Stimulated activated CD4-positive, alpha-beta T cell treated with anti-CD3 and anti-CD28 coated beads, Interleukin-2, amount 100 ng/mL, for 48 hours (primary cell): ENCODE results near the gene HACD2.
"Not testable (repeated sequence)": the region's sequence is repeated elsewhere in the genome, so short reads cannot be mapped to it uniquely, and the experiment has no call there.

Experiments used
- DNase-seq, 2 donors: peaks; one replicate each; pipeline ENCODE4 v3.0.0-alpha.2; 2020

The HACD2 gene, protein sequence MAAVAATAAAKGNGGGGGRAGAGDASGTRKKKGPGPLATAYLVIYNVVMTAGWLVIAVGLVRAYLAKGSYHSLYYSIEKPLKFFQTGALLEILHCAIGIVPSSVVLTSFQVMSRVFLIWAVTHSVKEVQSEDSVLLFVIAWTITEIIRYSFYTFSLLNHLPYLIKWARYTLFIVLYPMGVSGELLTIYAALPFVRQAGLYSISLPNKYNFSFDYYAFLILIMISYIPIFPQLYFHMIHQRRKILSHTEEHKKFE

DNA sequence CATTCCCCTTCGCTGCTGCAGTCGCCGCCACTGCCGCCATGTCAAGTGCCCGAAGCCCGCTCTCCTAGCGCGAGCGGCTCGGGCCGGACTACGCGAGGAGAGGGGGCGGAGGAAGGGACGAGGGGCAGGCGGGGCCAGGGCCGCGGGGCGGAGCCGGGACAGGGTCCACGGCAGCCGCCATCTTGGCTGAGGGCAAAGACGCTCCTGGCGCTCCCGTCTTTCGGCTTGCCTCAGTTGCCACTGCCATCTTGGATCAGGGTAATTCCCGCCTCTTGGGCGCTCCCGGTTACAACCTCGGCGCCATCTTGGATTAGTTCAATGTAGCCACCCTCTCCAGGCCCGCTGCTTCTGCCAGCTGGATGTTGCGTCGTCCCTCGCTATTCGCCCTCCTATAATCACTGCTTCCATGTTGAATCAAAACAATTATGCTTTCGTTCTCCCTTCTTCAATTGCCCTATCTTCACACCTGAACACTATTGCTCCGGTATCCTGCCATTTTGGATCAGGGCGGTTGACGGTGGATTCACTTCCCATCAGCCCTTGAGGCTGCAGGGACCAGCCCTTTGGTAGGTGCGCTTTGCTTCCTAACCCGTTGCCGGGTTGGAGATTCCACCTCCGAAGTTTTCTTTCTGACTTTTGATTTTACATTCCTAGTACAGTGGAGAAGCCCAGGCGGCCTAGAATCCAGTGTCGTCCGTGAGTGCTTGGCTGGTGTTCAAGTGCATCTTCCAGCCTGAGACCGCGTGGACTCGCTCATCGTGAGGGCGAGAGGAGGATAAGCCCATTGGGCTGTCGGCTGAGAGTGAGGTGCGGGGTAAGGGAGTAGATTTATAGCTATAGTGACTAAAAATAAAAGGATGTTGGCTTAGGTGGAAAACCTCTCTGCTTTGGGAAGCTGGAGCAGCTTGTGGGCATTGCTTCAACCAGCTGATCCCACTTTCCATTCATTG, at the start of gene HACD2:
Gene HACD2, minus strand, starts transcription at position 66 of the 950 bp plus-strand sequence. Its CDS starts 26 bp downstream, at position 40.
- DNase-seq, result peak; percentile 91

DNA sequence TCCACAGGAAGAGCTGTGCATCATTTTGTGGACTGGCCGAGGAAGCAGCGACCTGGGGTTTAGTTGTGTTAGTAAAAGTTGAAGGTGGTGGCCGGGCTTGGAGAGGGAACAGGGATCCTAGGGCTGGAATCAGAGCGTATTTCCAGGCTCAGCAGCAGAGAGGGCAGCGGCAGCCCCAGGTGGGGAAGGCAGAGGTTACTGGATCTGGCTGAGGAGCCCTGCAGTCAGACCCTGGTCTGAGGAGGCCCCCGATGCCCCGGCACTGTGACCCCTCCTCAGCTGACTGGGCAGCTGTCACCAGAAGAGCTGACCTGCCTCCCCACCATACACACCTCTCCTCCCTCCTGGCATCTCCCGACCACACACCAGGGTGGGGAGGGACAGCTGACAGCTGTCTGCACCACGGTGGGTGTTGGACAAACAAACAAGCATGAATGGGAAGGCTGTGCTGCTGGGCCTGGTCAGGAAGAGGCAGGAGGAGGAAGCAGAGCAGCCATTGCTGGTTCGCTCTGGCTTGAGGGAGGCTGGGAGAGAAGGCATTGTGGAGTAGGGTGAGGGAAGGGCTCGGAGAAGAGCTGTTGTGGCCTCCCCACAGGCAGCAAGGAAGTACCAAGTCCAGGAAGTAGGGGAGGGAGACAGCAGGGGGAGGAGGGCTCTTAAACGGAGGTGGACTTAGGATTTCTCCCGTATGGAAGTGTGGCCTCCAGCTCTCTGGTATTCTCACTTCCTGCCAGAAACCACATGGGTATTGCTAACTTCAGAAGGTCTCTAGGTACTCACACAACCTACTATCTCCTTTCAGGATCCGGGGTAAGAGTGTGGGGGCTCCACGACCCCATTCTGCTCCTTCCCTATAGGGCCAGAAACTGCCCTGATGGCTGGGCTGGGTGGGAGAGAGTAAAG, 49.5 kb upstream of the HACD2 start:
- DNase-seq, result no peak

DNA sequence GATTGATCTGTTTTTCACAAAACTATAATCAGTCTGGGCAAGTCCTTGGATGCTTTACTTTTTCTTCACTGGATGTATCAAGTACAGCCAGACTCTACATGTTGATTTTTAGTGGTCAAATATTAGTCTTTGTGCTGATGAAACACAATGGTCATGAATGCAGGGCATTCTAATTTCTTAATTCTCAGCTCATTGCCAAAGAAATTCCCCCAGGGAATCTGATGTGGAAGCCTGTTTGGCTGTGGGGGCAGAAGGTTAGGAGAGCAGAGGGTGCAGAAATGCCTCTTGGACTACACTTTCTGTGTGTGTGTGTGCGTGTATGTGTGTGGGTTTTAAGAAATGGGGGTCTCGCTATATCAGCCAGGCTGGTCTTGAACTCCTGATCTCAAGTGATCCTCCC, 48.7 kb upstream of the HACD2 start:
- no peak for DNase-seq

DNA sequence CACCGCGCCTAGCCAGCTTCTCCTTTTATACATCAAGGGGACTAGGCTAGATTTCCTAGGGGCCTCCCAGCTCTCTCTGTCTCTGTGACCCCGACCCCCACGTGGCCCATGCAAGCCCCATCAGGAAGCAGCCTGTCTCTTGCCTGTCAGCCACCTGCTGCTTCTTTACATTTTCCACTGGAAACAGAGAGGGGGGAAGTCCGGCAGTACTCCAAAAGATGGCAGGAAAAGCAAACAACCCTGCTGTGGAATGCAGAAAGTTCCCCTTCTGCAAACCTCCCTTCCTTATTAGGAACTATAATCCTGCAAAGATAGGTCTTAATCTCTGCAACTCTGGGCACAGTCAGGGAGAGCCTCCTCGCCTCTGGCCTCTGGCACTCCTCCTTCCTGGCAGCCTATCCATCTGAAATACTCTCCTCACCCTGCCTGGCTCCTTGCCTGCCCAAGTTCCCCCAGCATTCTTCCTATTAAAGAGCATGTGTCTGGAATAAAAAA, 47.4 kb upstream of the HACD2 start:
- DNase-seq, result no peak

DNA sequence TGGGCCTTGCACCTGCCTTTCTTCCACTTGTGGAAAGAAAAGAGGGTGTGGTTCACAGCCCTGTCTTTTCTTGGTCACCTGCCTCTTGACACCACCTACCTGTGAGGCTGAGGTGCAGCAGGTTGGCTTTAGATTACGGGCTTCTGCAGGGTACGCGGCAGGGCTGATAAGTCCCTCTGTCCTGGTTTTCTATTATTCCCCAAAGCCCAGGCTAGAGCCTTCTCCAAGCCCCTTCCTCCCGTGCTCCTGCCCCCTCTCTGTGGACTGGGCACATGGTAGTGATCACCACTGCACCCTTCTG, 44.8 kb upstream of the HACD2 start:
- DNase-seq, result no peak

DNA sequence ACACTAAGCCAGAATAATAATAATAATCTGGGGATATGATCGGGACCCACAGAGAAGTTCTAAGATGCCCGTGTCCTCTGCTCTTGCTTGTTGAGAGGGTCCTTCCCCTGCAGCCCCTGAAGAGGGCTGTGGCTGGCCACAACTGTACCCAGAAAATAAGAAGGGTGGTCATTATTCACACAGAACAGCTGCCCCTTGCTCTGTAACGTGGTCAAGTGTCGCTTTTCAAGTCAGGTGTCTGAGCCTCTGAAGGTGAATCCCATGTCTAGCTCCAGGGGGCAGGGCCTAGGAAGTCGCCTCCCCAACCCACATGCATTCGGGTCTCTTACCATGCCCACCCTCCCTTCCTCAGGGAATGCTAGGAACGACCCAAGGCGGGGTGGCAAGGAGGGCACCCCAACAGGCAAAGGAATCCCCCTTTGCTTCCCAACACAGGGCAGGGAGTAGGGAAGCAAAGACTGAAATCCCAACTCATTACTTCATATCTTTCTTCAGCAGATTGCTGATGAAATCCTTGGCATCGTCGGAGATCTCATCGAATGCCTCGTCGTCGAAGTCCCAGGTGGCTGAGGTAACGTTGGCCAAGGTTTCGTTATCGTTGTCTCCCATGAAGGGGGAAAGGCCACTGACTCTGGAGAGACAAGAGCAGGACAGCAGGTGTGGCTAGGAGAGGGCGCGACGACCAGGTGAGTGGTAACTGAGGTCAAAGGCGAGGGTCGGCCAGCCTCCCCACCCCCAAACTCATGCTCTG, 44.3 kb upstream of the HACD2 start:
- DNase-seq, result no peak

DNA sequence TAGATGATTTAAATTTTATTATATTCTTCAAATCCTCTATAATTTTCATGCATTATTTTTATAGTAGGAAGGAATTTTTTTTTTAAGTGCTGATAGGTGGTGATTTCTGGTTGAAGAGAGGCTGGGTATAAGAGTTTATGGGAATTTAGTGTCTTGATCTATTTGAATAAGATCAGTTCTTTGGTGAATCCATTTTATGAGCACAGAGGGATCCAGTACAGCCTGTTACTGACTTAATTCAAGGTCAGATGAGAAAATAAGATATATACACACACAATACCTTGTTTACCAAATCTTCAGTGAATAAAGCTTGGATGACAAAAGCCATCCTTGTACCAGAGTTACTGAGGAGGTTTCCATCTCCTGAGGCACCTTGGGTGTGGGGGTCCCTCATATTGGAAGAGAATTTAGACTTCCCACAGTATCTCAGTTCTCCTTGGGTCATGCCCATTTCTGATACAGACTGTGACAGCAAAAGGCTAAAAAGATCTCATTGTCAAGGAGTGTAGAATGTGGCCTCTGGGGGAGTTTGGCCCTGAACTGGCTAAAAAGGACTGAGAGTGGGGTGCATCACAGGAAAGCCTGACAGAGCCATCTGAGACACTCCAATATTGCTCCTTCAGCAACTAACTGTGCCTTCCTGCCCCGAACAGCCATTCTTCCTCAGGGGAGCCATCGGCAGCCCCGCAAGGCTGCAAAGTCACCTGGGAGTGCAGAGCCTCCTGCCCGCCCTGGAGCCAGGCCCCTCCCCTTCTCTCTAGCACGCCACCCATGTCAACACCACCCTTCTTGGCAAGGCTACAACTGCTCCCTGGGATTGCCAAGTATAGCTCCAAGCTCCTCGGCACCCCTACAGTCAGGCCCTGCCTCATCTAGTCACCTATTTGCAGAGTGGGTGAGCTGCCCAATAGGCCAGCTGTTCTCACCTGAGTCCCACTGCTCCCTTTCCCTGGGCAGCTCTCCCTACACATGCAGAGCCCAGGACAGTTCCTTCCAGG, 43.1 kb upstream of the HACD2 start:
- no peak for DNase-seq

DNA sequence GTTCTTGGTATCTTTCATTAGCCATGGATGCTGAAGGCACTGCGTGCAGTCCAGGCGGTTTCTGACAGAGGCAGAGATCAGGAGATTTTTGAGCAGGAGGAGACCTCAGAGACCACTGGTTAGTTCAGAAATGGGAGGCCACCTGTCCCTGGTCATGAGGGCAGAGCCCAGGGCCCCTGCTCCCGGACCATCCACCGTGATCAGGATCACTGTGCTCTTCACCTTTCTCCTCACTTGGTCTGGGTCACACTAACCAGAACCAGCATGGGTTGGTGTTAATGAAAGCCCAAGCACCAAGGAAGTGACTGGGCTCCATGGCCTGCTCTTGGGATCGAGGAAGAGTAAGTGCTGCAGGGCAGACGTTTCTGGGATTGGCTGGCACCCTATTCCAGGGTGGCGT, 42.0 kb upstream of the HACD2 start:
- no peak for DNase-seq

DNA sequence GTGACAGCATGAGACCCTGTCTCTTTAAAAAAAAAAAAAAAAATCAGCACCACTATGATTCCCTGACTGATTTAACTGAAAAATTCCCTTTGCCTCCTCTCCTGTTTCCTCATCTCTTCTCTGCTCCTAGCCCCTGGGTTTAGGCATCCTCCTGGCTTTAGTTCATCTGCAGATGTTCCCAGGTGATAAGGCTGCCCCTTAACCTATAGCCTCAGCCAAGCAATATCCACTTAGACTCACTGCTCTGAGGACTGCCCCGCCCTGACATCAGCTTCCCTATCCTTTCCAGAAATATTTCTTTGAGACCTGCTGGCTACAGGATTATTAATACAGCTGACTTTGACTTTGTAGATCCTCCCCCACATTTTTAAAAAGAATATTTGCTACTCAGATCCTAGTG, 39.4 kb upstream of the HACD2 start:
- no peak for DNase-seq

DNA sequence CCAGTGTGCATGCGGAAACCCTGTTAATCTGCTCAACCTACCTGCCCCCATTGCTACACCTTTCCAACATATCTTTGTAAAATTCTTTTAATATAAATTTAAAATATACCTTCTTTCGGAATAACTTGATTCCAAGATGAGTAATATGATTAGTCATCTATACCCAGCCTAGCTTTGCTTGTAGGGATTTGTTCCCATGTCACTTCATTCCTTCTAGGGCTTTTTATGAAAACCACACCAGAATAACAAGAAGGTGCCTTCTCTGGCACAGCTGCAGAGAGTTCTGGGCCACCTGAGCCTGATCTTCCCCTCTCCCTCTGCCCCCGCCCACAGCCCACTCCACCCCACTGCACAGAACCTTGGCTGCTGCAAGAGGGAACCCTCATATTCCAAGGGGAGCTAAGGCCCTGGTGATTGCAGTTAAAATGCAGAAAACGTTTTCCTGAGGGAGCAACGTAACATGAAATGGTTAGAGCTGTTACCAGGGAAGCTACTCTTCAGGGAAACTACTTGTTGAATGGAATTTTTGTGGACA, 38.6 kb upstream of the HACD2 start:
- DNase-seq, result no peak

DNA sequence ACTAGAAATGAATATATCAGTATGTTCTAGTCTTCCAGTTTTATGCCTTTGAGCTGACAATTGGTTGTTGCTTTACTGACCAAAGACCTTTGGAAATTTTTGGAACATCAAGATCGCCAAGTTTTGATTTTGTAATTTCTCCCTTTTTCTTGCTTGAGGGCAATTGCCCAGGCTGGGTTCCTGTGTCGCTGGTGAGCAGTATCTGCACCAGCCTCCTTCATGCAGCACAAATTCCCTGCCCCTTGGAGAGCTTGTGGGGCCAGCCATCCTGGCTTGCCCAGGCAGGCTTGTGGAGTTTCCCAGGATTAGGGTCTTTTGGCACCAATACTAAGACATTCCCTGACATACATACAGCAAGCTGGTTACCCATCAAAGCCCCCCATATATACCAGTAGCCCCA, 37.9 kb upstream of the HACD2 start:
- no peak for DNase-seq

DNA sequence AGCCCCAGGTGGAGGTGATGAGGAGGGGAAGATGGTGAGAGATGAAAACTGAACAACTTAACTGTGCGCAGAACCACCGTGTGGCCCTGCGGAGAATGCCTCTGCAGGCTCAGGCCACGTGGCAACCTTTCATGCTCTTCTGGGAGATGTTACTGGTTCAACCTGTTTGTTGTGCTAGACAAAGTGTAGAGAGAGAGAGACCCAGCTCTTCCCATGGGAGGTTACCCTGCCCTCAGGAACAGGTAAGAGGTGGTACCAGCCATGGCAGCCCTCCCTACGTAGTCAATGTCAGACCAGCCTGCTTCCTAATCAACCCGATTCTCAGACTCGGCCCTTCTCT, 37.0 kb upstream of the HACD2 start:
- DNase-seq, result no peak

DNA sequence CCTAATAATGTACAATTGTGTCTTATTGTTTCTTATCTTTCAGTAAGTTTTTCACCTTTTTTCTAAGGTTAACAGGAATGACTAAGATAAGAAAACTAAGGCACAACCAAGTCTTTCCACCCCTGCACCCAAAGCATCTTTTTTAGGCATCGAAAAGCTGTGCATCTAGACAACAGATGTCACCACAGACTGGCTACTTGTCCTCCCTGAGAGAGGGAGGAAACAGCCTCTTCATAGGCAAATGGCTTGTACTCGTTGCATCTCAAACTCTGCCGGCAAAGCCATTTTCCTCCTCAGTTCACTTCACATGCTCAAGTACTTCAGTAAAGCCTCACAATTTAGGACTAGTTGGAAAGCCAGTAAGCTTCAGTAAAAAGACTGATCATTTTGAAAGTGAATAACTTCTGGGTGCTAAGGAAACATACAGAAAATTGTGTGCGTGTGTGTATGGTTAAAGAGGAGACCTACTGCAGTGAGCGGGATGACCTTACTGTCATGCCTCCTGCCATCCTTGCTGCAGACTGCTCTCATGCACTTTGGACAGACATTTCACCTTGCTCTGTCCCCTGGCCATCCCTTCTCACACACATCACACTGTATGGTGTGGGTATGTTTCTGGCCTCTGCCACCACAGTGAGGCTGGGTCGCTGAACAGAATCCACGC, 36.5 kb upstream of the HACD2 start:
- no peak for DNase-seq

DNA sequence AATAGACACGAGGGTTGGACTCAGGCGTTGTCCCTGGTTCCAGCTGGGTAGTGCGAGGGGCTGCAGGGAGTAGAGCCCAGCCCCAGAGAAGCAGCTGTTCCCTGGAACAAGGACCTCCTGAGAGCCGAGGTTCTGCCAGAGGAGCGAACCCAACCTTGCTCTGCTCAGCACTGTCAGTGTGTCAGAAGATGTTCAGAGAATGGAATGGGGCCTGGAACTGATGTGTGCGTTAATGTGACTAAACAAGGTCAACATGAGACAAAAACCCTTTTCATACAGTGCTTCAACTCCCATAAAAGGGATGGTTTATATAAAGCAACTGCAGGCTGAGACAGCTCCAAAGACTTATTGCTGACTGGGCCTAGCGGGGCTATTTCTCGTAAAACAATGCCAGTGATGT, 35.5 kb upstream of the HACD2 start:
- DNase-seq, result no peak

DNA sequence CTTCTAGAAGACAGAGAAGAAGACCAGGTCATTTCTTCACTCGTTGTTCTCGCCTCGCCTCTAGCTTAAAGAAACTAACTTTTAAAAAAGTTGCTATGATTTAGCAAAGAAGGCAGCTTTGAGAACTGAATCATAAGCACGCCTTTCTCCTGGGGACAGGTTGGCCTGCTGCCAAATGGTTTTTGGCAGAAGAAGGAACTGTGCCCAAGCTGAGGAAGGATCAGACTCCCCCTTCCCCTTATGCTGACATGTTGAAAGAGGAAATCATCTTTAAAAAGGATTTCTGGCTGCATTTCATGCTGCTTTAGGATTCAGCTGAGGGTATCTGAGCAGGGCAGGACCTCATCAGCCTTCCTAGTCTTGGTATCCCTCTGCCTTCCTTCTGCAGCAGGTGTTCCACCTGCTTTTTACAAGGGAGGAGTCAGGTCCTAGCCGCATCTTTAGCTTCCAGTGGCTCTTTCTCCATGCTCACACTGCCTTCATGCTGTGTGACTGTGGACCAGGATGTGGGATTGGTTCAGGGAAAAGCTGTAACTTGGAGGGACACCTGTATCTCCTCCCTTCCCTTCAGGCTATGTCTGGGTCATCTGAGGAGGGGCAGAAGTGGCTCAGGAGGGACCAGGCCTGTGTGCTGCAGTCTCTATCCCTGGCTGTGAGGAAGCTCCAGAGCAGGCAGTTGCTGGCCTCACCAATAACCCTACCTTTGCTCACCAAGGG, 34.1 kb upstream of the HACD2 start:
- DNase-seq, result no peak

DNA sequence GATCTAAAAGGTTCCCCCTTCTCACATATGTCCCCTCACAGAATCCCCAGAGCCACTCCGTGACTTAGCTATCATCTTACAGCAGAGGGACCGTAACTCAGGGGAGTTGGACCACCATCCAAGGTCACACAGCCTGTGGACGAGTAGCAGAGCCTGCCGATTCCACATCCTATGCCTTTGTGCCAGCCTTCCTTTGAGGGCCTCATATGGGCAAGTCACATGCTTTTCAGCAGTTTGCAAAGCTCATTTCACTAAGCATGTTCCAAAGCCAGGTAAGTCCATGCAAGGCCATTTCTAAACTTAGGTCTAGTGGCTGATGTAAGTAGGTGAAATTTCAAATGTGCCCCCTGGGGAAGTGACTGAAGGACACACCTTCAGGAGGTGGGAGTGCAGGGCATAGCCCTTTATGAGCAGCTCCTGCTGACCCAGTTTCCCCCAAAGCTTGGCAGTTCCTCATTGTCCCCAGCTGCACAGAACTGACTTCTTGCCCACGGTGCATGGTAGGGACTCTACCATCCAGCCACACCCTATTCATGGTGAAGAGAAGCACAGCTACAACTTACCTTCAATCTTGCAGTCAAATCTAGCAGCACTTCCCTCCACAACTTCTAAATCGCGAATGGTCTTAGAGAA, 33.3 kb upstream of the HACD2 start:
- no peak for DNase-seq

DNA sequence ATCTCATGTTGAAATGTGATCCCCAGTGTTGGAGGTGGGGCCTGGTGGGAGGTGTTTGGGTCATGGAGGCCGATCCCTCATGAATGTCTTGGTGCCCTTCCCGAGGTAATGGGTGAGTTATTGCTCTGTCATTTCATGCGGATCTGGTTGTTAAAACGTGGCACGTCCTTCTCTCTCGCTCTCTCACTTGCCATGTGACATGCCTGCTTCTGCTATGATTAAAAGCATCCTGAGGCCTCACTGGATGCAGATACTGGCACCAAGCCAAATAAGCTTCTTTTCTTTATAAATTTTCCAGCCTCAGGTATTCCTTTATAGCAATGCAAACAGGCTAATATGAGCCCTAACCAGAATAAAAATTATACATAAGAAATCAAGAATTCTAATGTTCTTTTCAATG, 31.7 kb upstream of the HACD2 start:
- no peak for DNase-seq

DNA sequence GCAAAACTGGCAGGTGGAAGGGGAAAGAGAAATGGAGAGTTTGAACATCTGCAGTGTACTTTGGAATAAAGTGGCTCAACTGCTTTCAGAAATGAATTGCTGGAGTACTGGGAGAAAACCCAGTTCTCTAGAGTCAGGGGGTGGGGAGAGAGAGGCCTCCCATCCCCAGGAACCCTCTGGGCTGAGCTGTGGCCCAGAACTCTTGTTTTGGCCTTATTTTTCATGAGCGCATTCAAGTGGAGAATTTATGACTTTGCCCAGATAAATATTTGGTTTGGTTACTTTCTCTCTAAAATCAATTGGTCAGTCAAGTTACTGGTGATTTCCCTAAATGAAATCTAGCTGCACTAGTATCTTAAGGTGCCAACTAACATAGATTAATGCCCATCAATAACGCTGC, 28.7 kb upstream of the HACD2 start:
- DNase-seq, result no peak

DNA sequence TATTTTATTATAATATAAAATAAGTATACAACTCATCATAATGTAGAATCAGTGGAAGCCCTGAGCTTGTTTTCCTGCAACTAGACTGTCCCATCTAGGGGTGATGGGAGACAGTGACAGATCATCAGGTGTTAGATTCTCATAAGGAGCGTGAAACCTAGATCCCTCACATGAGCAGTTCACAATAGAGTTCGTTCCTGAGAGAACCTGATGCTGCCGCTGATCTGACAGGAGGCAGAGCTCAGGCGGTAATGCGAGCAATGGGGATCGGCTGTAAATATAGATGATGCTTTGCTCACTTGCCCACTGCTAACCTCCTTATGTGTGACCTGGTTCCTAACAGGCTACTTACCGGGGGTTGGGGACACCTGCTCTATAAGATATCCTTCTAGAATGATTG, 26.8 kb upstream of the HACD2 start:
- not testable (repeated sequence) for DNase-seq
